ENCODE measurements around the gene KRT23.

KRT23 gene

GRCh38 chr17:40905370-40905769, 32.1 kb downstream of the KRT23 start:
- DNase-seq = no peak

- DNase-seq = no peak
Observed at GRCh38 chr17:40903129-40903847, 34.2 kb downstream of the KRT23 start.

GRCh38 chr17:40902498-40902897, 34.9 kb downstream of the KRT23 start:
- DNase-seq = no peak

GRCh38 chr17:40901981-40902474, 35.4 kb downstream of the KRT23 start:
- DNase-seq = no peak

GRCh38 chr17:40900809-40901356, 36.6 kb downstream of the KRT23 start:
- no peak for DNase-seq

GRCh38 chr17:40896916-40897455, 40.5 kb downstream of the KRT23 start:
- DNase-seq = no peak

- DNase-seq = no peak
Observed at GRCh38 chr17:40895106-40895730, 42.2 kb downstream of the KRT23 start.

- DNase-seq = no peak
Observed at GRCh38 chr17:40888196-40888720, 49.2 kb downstream of the KRT23 start.

GRCh38 chr17:40886090-40886489, 51.4 kb downstream of the KRT23 start:
- DNase-seq = no peak

- DNase-seq = no peak
Observed at GRCh38 chr17:40884708-40885512, 52.5 kb downstream of the KRT23 start, which contains the start of gene KRT20. KRT20 (minus strand) TSS chr17:40885242; CDS start chr17:40885185, 57 bp downstream.

GRCh38 chr17:40883626-40884334, 53.7 kb downstream of the KRT23 start:
- no peak for DNase-seq

- no peak for DNase-seq
Observed at GRCh38 chr17:40883031-40883430, 54.4 kb downstream of the KRT23 start.

GRCh38 chr17:40879026-40879425, 58.4 kb downstream of the KRT23 start:
- no peak for DNase-seq

- DNase-seq = no peak
Observed at GRCh38 chr17:40878044-40878443, 59.4 kb downstream of the KRT23 start.

GRCh38 chr17:40873801-40874200, 63.6 kb downstream of the KRT23 start:
- no peak for DNase-seq

- no peak for DNase-seq
Observed at GRCh38 chr17:40873255-40873654, 64.2 kb downstream of the KRT23 start.
